BJ (cell line): Measurements from ENCODE around the gene OR2AK2. TPM values are rescaled to one million over a fixed set of nuclear protein-coding genes. Genes with fewer than 3 reads are reported as not detected.

Source experiments
- CTCF ChIA-PET: fragments of 350-600 bp; formaldehyde crosslinking; extraction: SDS; loops from one replicate; lab custom pipeline; 2021; ENCODE audit warnings: antibody characterized with exemption, inconsistent platforms; lab: Yijun Ruan, JAX
- POLR2A ChIA-PET: fragments of 300-600 bp; sonication (Branson Sonifier 250); formaldehyde crosslinking; extraction: SDS; loops from one replicate; lab custom pipeline; 2021; ENCODE audit warnings: antibody characterized with exemption; lab: Charles Lee
- DNase-seq: peaks from one replicate; pipeline ENCODE4 v3.0.0-alpha.2; 2011; ENCODE audit warnings: low read depth
- H3K27me3 ChIP-seq: 2 replicates; pipeline ENCODE4 v1.6.0; 2011; ENCODE audit warnings: low read length; ENCODE audit not compliant: control insufficient read depth, insufficient read depth
- H3K36me3 ChIP-seq: 2 replicates; pipeline ENCODE4 v1.5.1; 2011; ENCODE audit warnings: low read length; ENCODE audit not compliant: control insufficient read depth, insufficient read depth
- H3K4me3 ChIP-seq: 2 replicates; pipeline ENCODE4 v1.5.1; 2011; ENCODE audit warnings: low read depth, mild to moderate bottlenecking, control low read depth, low read length
- polyA plus RNA-seq: library from polyadenylated mRNA; depleted of rRNA; stranded (reverse); fragments of >200 nt; gene quantifications from 2 replicates; pipeline ENCODE4 v1.2.3, GENCODE V29; 2011
- TF ChIP-seq, protein P1 (sequence below): IDR thresholded peaks from 2 replicates; pipeline ENCODE4 v1.5.1; 2011; ENCODE audit warnings: low read depth, mild to moderate bottlenecking, control low read depth, inconsistent platforms, low read length, moderate library complexity; ENCODE audit not compliant: insufficient read depth

Gene OR2AK2
- polyA plus RNA-seq, 1 experiment, result not detected

- CTCF ChIA-PET, result no interaction called here
- no peak for DNase-seq
- TF ChIP-seq, protein P1, sequence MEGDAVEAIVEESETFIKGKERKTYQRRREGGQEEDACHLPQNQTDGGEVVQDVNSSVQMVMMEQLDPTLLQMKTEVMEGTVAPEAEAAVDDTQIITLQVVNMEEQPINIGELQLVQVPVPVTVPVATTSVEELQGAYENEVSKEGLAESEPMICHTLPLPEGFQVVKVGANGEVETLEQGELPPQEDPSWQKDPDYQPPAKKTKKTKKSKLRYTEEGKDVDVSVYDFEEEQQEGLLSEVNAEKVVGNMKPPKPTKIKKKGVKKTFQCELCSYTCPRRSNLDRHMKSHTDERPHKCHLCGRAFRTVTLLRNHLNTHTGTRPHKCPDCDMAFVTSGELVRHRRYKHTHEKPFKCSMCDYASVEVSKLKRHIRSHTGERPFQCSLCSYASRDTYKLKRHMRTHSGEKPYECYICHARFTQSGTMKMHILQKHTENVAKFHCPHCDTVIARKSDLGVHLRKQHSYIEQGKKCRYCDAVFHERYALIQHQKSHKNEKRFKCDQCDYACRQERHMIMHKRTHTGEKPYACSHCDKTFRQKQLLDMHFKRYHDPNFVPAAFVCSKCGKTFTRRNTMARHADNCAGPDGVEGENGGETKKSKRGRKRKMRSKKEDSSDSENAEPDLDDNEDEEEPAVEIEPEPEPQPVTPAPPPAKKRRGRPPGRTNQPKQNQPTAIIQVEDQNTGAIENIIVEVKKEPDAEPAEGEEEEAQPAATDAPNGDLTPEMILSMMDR, result no peak
- H3K36me3 ChIP-seq, result no peaks in the 10 kb centered on the region
- no peaks in the 10 kb centered on the region for H3K27me3 ChIP-seq
- H3K4me3 ChIP-seq, result no peak overlapping the region
- POLR2A ChIA-PET, result no interaction called here
Observed at GRCh38 chr1:247998811-247999210, 33.8 kb downstream of the OR2AK2 start.

DNA sequence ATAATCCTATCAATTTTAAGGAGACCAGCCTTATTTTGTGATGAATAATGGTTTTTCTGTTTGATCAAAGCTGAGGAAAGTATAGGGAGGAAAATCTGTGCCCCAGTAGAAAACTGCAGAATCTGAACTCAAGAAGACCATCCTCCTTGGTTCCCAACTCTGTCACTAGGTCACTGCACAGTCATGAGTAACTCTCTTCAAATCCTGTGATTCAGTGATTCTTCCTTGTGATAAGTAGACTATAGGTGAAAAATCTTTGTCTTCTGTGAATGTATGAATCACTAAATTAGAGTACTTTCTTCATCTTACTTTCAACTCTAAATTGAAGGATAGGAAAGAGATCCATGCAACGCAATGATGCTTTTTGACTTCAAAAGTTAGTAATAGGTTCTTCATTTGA is 35.1 kb downstream of the OR2AK2 start:
- Histone ChIP-seq H3K4me3 (no peak overlapping the region), H3K36me3 (no peaks in the 10 kb centered on the region), H3K27me3 (no peaks in the 10 kb centered on the region)
- ChIA-PET POLR2A (no interaction called here), CTCF (no interaction called here)
- TF ChIP-seq, protein P1, result no peak
- DNase-seq, result no peak

DNA sequence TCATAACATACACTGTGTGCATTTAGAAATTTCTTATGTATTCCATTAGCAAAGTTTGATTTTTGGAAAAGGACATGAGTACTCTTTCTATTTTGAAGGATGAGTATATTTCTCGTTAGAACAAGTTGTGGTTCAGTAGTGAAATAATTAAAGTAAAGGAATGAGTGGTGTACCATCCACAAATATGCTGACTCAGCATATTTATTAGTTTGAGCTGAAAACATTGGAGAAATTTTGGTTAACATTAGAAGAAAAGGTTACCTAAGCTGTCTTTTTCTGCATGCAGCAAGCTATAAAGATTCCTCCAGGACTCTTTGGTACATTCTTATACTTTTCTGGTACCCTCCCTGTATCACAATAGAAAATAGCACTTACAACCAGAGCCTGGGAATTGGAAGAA is 42.7 kb downstream of the OR2AK2 start:
- Histone ChIP-seq H3K36me3 (no peaks in the 10 kb centered on the region), H3K4me3 (no peak overlapping the region), H3K27me3 (no peaks in the 10 kb centered on the region)
- TF ChIP-seq, protein P1, result no peak
- CTCF ChIA-PET, result no interaction called here
- no peak for DNase-seq
- POLR2A ChIA-PET, result no interaction called here

- H3K4me3 ChIP-seq, result no peak overlapping the region
- H3K36me3 ChIP-seq, result no peaks in the 10 kb centered on the region
- no peaks in the 10 kb centered on the region for H3K27me3 ChIP-seq
- TF ChIP-seq, protein P1, result no peak
- ChIA-PET CTCF (no interaction called here), POLR2A (no interaction called here)
- no peak for DNase-seq
Observed at GRCh38 chr1:248009681-248010080, 44.6 kb downstream of the OR2AK2 start.

- TF ChIP-seq, protein P1, result no peak
- CTCF ChIA-PET, result no interaction called here
- no peak for DNase-seq
Observed at GRCh38 chr1:248013229-248013710, 48.2 kb downstream of the OR2AK2 start, which contains the start of gene OR2L5. TSS of gene OR2L5 (plus strand) at chr1:248013660. CDS start at chr1:248021948, 8,288 bp downstream.

More at GRCh38 chr1:248013229-248013710, 48.2 kb downstream of the OR2AK2 start, which contains the start of gene OR2L5:
- Histone ChIP-seq H3K27me3 (no peaks in the 10 kb centered on the region), H3K4me3 (no peak within 1 kb of the TSS), H3K36me3 (no peaks in the 10 kb centered on the region)
- POLR2A ChIA-PET, result no interaction called here
